Tibial nerve (tissue), 4 donors: ENCODE results near the gene NR4A3. TPM values are rescaled to one million over a fixed set of nuclear protein-coding genes. Genes with fewer than 3 reads are reported as not detected.

Experiments
- DNase-seq, 2 donors: peaks; one replicate each; pipeline ENCODE4 v3.0.0-alpha.2; 2019; ENCODE audit warnings: low spot score in 2 of 2
- H3K27ac ChIP-seq, 4 donors: fragments of 200-600 bp; sonication (generic) in 3 of 4; one replicate each; pipeline ENCODE4 v1.5.1; 2017 to 2019; ENCODE audit warnings: mild to moderate bottlenecking in 1 of 4
- H3K27me3 ChIP-seq, 2 donors: fragments of 200-600 bp; sonication (generic) in 1 of 2; one replicate each; pipeline versions ENCODE4 v1.5.1 to v1.6.0; 2017 to 2019
- H3K36me3 ChIP-seq, 3 donors: fragments of 200-600 bp; sonication (generic); one replicate each; pipeline ENCODE4 v1.5.1; 2018 to 2019
- H3K4me1 ChIP-seq, 4 donors: fragments of 200-600 bp; sonication (generic) in 3 of 4; one replicate each; pipeline ENCODE4 v1.5.1; 2017 to 2019
- H3K4me3 ChIP-seq, 4 donors: fragments of 200-600 bp; sonication (generic) in 3 of 4; one replicate each; pipeline ENCODE4 v1.5.1; 2017 to 2019; ENCODE audit warnings: mild to moderate bottlenecking in 1 of 4, moderate library complexity in 1 of 4
- H3K9me3 ChIP-seq, 4 donors: fragments of 200-600 bp; sonication (generic) in 3 of 4; one replicate each; pipeline ENCODE4 v1.5.1; 2017 to 2019
- EP300 ChIP-seq, 2 donors: sonication (generic); formaldehyde crosslinking; IDR thresholded peaks; one replicate each; pipeline ENCODE4 v1.6.1; 2017; ENCODE audit warnings: antibody characterized with exemption in 2 of 2, mild to moderate bottlenecking in 1 of 2
- POLR2A ChIP-seq, 2 donors: fragments of 450-650 bp; IDR thresholded peaks; one replicate each; pipeline ENCODE4 v1.6.1; 2017; ENCODE audit warnings: antibody characterized with exemption in 2 of 2, mild to moderate bottlenecking in 2 of 2, moderate library complexity in 2 of 2
- WGBS, 2 donors: methylation state at CpG; one replicate each; pipeline ENCODE4 v1.1.5; 2018; 5-methylcytosine and 5-hydroxymethylcytosine counted together
- total RNA-seq, 4 donors: library from RNA; depleted of rRNA; stranded (reverse); fragments of >200 nt; gene quantifications; one replicate each; pipeline ENCODE4 v1.1.0, GENCODE V29; 2016
- TF ChIP-seq, protein P1 (sequence below), 5 experiments: fragments of 200-600 bp in 3 of 5; fragments of 450-650 bp in 2 of 5; sonication (generic) in 3 of 5; IDR thresholded peaks; one replicate each; pipeline ENCODE4 v1.5.1; 2016 to 2019; ENCODE audit warnings: antibody characterized with exemption in 5 of 5, mild to moderate bottlenecking in 3 of 5, moderate library complexity in 2 of 5

NR4A3 gene
- total RNA-seq, 4 donors from 2014 or later = 3.0 to 12.7 (median 4.8) TPM

- H3K4me1 ChIP-seq = no peaks in the 10 kb centered on the region
- H3K27ac ChIP-seq = no peak overlapping the region
- TF ChIP-seq POLR2A (IDR thresholded peaks at IDR 0.05) (no peak), EP300 (IDR thresholded peaks at IDR 0.05) (no peak)
- TF ChIP-seq, protein P1, sequence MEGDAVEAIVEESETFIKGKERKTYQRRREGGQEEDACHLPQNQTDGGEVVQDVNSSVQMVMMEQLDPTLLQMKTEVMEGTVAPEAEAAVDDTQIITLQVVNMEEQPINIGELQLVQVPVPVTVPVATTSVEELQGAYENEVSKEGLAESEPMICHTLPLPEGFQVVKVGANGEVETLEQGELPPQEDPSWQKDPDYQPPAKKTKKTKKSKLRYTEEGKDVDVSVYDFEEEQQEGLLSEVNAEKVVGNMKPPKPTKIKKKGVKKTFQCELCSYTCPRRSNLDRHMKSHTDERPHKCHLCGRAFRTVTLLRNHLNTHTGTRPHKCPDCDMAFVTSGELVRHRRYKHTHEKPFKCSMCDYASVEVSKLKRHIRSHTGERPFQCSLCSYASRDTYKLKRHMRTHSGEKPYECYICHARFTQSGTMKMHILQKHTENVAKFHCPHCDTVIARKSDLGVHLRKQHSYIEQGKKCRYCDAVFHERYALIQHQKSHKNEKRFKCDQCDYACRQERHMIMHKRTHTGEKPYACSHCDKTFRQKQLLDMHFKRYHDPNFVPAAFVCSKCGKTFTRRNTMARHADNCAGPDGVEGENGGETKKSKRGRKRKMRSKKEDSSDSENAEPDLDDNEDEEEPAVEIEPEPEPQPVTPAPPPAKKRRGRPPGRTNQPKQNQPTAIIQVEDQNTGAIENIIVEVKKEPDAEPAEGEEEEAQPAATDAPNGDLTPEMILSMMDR (IDR thresholded peaks at IDR 0.05) = no peak
- no peak for DNase-seq
- H3K27me3 ChIP-seq = no peaks in the 10 kb centered on the region
- 90 to 95% methylated on average over 6 of the region's 6 CpGs for WGBS, 2 donors
- no peak overlapping the region for H3K4me3 ChIP-seq
- H3K9me3 ChIP-seq = no peaks in the 10 kb centered on the region
- no peaks in the 10 kb centered on the region for H3K36me3 ChIP-seq
Measured at GRCh38 chr9:99782962-99783718, 38.5 kb upstream of the NR4A3 start.

DNA sequence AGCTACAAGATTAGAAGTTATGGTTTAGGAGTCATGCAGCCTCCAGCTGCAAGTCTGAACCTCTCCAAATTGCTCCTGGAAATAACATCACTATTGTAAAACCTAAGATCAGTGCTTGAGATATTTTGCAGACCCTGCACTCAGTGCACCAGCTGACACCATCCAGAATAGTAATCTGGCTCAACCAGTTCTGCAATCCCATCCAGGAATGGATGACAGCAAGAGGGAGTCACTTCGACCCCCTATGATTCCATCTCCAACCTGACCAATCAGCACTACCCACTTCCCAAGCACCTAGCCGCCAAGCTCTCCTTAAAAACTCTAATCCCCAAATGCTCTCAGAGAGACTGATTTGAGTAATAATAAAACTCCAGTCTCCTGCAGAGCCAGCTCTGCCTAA, 37.9 kb upstream of the NR4A3 start:
- no peaks in the 10 kb centered on the region for H3K9me3 ChIP-seq
- H3K4me1 ChIP-seq = no peaks in the 10 kb centered on the region
- H3K4me3 ChIP-seq = no peak overlapping the region
- H3K27ac ChIP-seq = no peak overlapping the region
- no peak for DNase-seq
- WGBS, 2 donors = 46 to 54% methylated on average over 2 of the region's 2 CpGs
- no peak for TF ChIP-seq POLR2A (IDR thresholded peaks at IDR 0.05)
- no peak for TF ChIP-seq EP300 (IDR thresholded peaks at IDR 0.05)
- TF ChIP-seq, protein P1 (IDR thresholded peaks at IDR 0.05) = no peak
- no peaks in the 10 kb centered on the region for H3K36me3 ChIP-seq
- H3K27me3 ChIP-seq = no peaks in the 10 kb centered on the region

DNA sequence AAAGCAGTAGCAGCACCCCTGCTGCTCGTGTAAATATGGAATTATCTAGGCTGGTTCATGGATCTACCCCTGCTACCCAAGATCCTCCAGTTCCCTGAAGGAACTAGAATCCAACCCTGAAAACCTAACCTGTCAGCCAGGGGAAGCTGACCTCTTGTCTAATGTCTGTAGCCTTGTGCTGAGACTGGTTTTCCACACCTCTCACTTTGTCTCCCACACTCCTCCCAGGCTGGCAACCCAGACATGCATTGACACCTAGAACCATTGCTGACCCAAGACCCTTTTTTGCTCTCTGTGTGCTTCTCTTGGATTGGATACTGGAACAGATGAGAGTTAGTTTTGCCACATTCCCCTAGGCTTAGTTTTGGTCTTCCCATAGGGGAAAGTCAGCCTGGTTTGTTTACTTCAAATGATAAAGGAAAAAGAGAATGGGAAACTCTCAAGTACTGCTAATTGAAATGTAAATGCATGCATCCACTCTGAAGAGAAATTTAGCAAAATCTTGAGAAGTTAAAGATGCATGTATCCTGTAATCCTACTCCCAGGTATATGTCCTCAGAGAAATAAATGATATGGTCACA, 36.6 kb upstream of the NR4A3 start:
- Histone ChIP-seq H3K27ac (no peak overlapping the region), H3K27me3 (no peaks in the 10 kb centered on the region), H3K4me1 (no peaks in the 10 kb centered on the region), H3K9me3 (no peaks in the 10 kb centered on the region), H3K36me3 (no peaks in the 10 kb centered on the region), H3K4me3 (no peak overlapping the region)
- no peak for DNase-seq
- WGBS, 2 donors = 67 to 92% methylated on average over 1 of the region's 1 CpG
- TF ChIP-seq EP300 (IDR thresholded peaks at IDR 0.05) (no peak), POLR2A (IDR thresholded peaks at IDR 0.05) (no peak)
- TF ChIP-seq, protein P1 (IDR thresholded peaks at IDR 0.05) = no peak

DNA sequence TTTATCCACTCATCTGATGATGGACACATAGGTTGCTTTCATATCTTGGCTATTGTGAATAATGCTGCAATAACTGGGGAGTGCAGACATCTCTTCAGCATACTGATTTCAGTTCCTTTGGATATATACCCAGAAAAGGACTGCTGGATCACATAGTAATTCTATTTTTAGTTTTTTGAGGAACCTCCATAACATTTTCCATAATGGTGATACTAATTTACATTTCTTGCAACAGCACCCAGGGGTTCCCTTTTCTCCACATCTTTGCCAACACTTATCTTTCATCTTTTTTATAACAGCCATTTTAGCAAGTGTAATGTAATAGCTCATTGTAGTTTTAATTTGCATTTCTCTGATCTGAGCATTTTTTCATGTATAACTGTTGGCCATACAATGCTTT, 34.1 kb upstream of the NR4A3 start:
- Histone ChIP-seq H3K27me3 (no peaks in the 10 kb centered on the region), H3K4me1 (no peaks in the 10 kb centered on the region), H3K36me3 (no peaks in the 10 kb centered on the region), H3K4me3 (no peak overlapping the region), H3K27ac (no peak overlapping the region), H3K9me3 (no peaks in the 10 kb centered on the region)
- no peak for DNase-seq
- no peak for TF ChIP-seq POLR2A (IDR thresholded peaks at IDR 0.05)
- TF ChIP-seq, protein P1 (IDR thresholded peaks at IDR 0.05) = no peak
- no peak for TF ChIP-seq EP300 (IDR thresholded peaks at IDR 0.05)

DNA sequence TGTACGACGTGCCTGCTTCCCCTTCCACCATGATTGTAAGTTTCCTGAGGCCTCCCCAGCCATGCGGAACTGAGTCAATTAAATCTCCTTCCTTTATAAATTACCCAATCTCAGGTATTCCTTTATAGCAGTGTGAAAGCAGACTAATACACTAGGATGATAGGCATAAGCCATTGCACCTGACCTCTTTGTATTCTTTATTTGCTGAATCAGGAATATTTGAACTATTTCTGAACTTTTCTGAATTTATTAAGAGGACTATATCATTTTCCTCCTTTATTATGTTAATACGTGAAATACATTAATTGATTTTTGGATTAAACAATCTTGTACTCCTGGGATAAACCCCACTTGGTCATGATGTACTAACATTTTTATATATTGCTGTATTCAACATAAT, 28.2 kb upstream of the NR4A3 start:
- no peak overlapping the region for H3K27ac ChIP-seq
- DNase-seq = no peak
- no peak overlapping the region for H3K4me3 ChIP-seq
- no peaks in the 10 kb centered on the region for H3K4me1 ChIP-seq
- no peaks in the 10 kb centered on the region for H3K9me3 ChIP-seq
- 92 to 93% methylated on average over 4 of the region's 4 CpGs for WGBS, 2 donors
- no peaks in the 10 kb centered on the region for H3K27me3 ChIP-seq
- H3K36me3 ChIP-seq = peaks cover 0 to 3% (median 0%) of the 10 kb centered on the region in 3 donors
- TF ChIP-seq POLR2A (IDR thresholded peaks at IDR 0.05) (no peak), EP300 (IDR thresholded peaks at IDR 0.05) (no peak)
- TF ChIP-seq, protein P1 (IDR thresholded peaks at IDR 0.05) = no peak
